NOMO-1 treated with dmso at 0.1 percent for 144 hours (cell line): Measurements from ENCODE around the gene PLEKHA8.
A peak's percentile ranks its signal among the peaks of the same experiment; 100 is the strongest.

Source experiments
- DNase-seq: peaks from one replicate; lab custom pipeline; 2025; ENCODE audit not compliant: unreplicated experiment; lab: John Stamatoyannopoulos, UW

Gene PLEKHA8

GRCh38 chr7:30144657-30145306 is 116.6 kb downstream of the PLEKHA8 start:
- DNase-seq: no peak

GRCh38 chr7:30145426-30145970 is 117.3 kb downstream of the PLEKHA8 start:
- no peak for DNase-seq

- no peak for DNase-seq
Observed at GRCh38 chr7:30146127-30146612, 118.0 kb downstream of the PLEKHA8 start.

GRCh38 chr7:30147223-30147622 is 119.0 kb downstream of the PLEKHA8 start:
- DNase-seq: no peak

- DNase-seq: no peak
Observed at GRCh38 chr7:30147785-30148184, 119.6 kb downstream of the PLEKHA8 start.

GRCh38 chr7:30148426-30148825 is 120.2 kb downstream of the PLEKHA8 start:
- no peak for DNase-seq

GRCh38 chr7:30148951-30149459 is 120.8 kb downstream of the PLEKHA8 start:
- peak; percentile 43 for DNase-seq

- no peak for DNase-seq
Observed at GRCh38 chr7:30149640-30150272, 121.5 kb downstream of the PLEKHA8 start.

- DNase-seq: no peak
Observed at GRCh38 chr7:30150711-30151110, 122.5 kb downstream of the PLEKHA8 start.

GRCh38 chr7:30154111-30154587 is 125.9 kb downstream of the PLEKHA8 start:
- DNase-seq: no peak

GRCh38 chr7:30155481-30155880 is 127.3 kb downstream of the PLEKHA8 start:
- no peak for DNase-seq

GRCh38 chr7:30157204-30157603 is 129.0 kb downstream of the PLEKHA8 start:
- no peak for DNase-seq

GRCh38 chr7:30159163-30159562 is 131.0 kb downstream of the PLEKHA8 start:
- no peak for DNase-seq

- peak; percentile 91 for DNase-seq
Observed at GRCh38 chr7:30159698-30160143, 131.5 kb downstream of the PLEKHA8 start.

GRCh38 chr7:30160329-30160728 is 132.1 kb downstream of the PLEKHA8 start:
- no peak for DNase-seq

GRCh38 chr7:30162133-30162532 is 133.9 kb downstream of the PLEKHA8 start:
- no peak for DNase-seq

- DNase-seq: no peak
Observed at GRCh38 chr7:30162622-30163124, 134.5 kb downstream of the PLEKHA8 start.

- DNase-seq: peak; percentile 37
Observed at GRCh38 chr7:30163231-30163894, 135.2 kb downstream of the PLEKHA8 start.

GRCh38 chr7:30164567-30164966 is 136.4 kb downstream of the PLEKHA8 start:
- peak; percentile 54 for DNase-seq

GRCh38 chr7:30165590-30165989 is 137.4 kb downstream of the PLEKHA8 start:
- DNase-seq: no peak

GRCh38 chr7:30166155-30166840 is 138.1 kb downstream of the PLEKHA8 start:
- no peak for DNase-seq
